C4-2B (cell line): Measurements from ENCODE around the gene PEF1.

Source experiments
- ZFX ChIP-seq: fragments of 450-650 bp; IDR thresholded peaks from 2 replicates; pipeline ENCODE4 v1.6.1; 2017
- TF ChIP-seq, protein P1 (sequence below): fragments of 450-650 bp; conservative IDR thresholded peaks from 2 replicates; pipeline ENCODE4 v1.5.1; 2017; ENCODE audit warnings: mild to moderate bottlenecking

DNA sequence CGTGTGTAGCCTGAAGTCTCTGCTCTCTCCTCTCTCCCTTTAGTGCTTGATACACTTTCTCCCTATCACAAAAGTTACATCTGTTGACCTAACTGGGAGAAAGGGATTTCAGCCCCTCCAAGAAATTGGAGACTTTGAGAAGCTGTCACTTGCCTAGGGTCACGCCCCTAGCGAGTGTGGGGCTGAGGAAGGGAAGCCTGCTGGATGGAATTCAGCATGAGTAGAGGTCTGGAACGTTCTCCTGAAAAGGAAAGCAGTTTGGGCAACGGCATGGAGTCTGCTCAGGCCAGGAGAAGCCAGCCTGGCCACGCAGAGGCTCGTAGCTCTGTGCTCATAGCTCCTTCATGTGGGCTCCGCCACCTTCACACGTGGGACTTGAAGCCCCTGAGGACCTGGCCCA is 36.7 kb upstream of the PEF1 start:
- TF ChIP-seq, protein P1, sequence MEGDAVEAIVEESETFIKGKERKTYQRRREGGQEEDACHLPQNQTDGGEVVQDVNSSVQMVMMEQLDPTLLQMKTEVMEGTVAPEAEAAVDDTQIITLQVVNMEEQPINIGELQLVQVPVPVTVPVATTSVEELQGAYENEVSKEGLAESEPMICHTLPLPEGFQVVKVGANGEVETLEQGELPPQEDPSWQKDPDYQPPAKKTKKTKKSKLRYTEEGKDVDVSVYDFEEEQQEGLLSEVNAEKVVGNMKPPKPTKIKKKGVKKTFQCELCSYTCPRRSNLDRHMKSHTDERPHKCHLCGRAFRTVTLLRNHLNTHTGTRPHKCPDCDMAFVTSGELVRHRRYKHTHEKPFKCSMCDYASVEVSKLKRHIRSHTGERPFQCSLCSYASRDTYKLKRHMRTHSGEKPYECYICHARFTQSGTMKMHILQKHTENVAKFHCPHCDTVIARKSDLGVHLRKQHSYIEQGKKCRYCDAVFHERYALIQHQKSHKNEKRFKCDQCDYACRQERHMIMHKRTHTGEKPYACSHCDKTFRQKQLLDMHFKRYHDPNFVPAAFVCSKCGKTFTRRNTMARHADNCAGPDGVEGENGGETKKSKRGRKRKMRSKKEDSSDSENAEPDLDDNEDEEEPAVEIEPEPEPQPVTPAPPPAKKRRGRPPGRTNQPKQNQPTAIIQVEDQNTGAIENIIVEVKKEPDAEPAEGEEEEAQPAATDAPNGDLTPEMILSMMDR = no peak
- TF ChIP-seq ZFX = no peak
